ENCODE data around the gene SLAIN1. TPM values are rescaled to one million over a fixed set of nuclear protein-coding genes. Genes with fewer than 3 reads are reported as not detected.

SLAIN1 gene
- total RNA-seq, 1 experiment from 2014 or later: not detected

- TF ChIP-seq CTCF (IDR thresholded peaks at IDR 0.05; ENCODE audit: unreplicated experiment): no peak
- intact Hi-C loops (cut with micrococcal nuclease): no loop called here
- Mint-ChIP-seq H3K27ac (ENCODE audit: low read depth, unreplicated experiment) (no peak overlapping the region), H3K27me3 (ENCODE audit: insufficient read depth, unreplicated experiment) (peaks cover 88% of the 10 kb centered on the region), H3K9me3 (ENCODE audit: unreplicated experiment) (no peaks in the 10 kb centered on the region), H3K4me3 (ENCODE audit: unreplicated experiment) (no peak overlapping the region), H3K36me3 (ENCODE audit: insufficient read depth, unreplicated experiment) (no peaks in the 10 kb centered on the region), H3K4me1 (ENCODE audit: insufficient read depth, unreplicated experiment) (no peaks in the 10 kb centered on the region)
- CTCF ChIA-PET: no interaction called here
- POLR2A ChIA-PET: interaction anchor here (0.5 kb wide), 1 partner anchor 384 kb away, joined by 7 read pairs; no protein-coding TSS in a partner anchor
- BruUV-seq (replicated peaks): no TSS peak
- DNase-seq (ENCODE audit: unreplicated experiment): no peak
These were observed 16.8 kb downstream of the SLAIN1 start for GRCh38 chr13:77714119-77714755.

- no TSS peak for BruUV-seq (replicated peaks)
- H3K36me3 Mint-ChIP-seq (ENCODE audit: insufficient read depth, unreplicated experiment): no peaks in the 10 kb centered on the region
- POLR2A ChIA-PET: no interaction called here
- no peaks in the 10 kb centered on the region for H3K9me3 Mint-ChIP-seq (ENCODE audit: unreplicated experiment)
- H3K27me3 Mint-ChIP-seq (ENCODE audit: insufficient read depth, unreplicated experiment): peaks cover 91% of the 10 kb centered on the region
- no peaks in the 10 kb centered on the region for H3K4me1 Mint-ChIP-seq (ENCODE audit: insufficient read depth, unreplicated experiment)
- no peak overlapping the region for H3K4me3 Mint-ChIP-seq (ENCODE audit: unreplicated experiment)
- CTCF ChIA-PET: no interaction called here
- no peak for DNase-seq (ENCODE audit: unreplicated experiment)
- H3K27ac Mint-ChIP-seq (ENCODE audit: low read depth, unreplicated experiment): no peak overlapping the region
- TF ChIP-seq CTCF (IDR thresholded peaks at IDR 0.05; ENCODE audit: unreplicated experiment): no peak
- intact Hi-C loops (cut with micrococcal nuclease): no loop called here
These were observed 17.9 kb downstream of the SLAIN1 start for GRCh38 chr13:77715233-77715891.

GRCh38 chr13:77716692-77717091 lies 19.2 kb downstream of the SLAIN1 start:
- Mint-ChIP-seq H3K27me3 (ENCODE audit: insufficient read depth, unreplicated experiment) (peaks cover 91% of the 10 kb centered on the region), H3K27ac (ENCODE audit: low read depth, unreplicated experiment) (no peak overlapping the region), H3K4me3 (ENCODE audit: unreplicated experiment) (no peak overlapping the region), H3K36me3 (ENCODE audit: insufficient read depth, unreplicated experiment) (no peaks in the 10 kb centered on the region), H3K4me1 (ENCODE audit: insufficient read depth, unreplicated experiment) (no peaks in the 10 kb centered on the region), H3K9me3 (ENCODE audit: unreplicated experiment) (no peaks in the 10 kb centered on the region)
- ChIA-PET POLR2A (no interaction called here), CTCF (interaction anchor here (0.7 kb wide), 1 partner anchor 64 kb away, joined by 3 read pairs; no protein-coding TSS in a partner anchor)
- intact Hi-C loops (cut with micrococcal nuclease): no loop called here
- no TSS peak for BruUV-seq (replicated peaks)
- DNase-seq (ENCODE audit: unreplicated experiment): no peak
- no peak for TF ChIP-seq CTCF (IDR thresholded peaks at IDR 0.05; ENCODE audit: unreplicated experiment)

- TF ChIP-seq CTCF (IDR thresholded peaks at IDR 0.05; ENCODE audit: unreplicated experiment): no peak
- H3K4me1 Mint-ChIP-seq (ENCODE audit: insufficient read depth, unreplicated experiment): no peaks in the 10 kb centered on the region
- ChIA-PET POLR2A (no interaction called here), CTCF (interaction anchor here (0.7 kb wide), 1 partner anchor 11 kb away, joined by 4 read pairs; no protein-coding TSS in a partner anchor)
- H3K36me3 Mint-ChIP-seq (ENCODE audit: insufficient read depth, unreplicated experiment): no peaks in the 10 kb centered on the region
- H3K9me3 Mint-ChIP-seq (ENCODE audit: unreplicated experiment): no peaks in the 10 kb centered on the region
- H3K4me3 Mint-ChIP-seq (ENCODE audit: unreplicated experiment): no peak overlapping the region
- DNase-seq (ENCODE audit: unreplicated experiment): no peak
- H3K27ac Mint-ChIP-seq (ENCODE audit: low read depth, unreplicated experiment): no peak overlapping the region
- peaks cover 91% of the 10 kb centered on the region for H3K27me3 Mint-ChIP-seq (ENCODE audit: insufficient read depth, unreplicated experiment)
- no TSS peak for BruUV-seq (replicated peaks)
- intact Hi-C loops (cut with micrococcal nuclease): no loop called here
These were observed 20.0 kb downstream of the SLAIN1 start for GRCh38 chr13:77717508-77717907.
